Stimulated activated CD4-positive, alpha-beta T cell treated with anti-CD3 and anti-CD28 coated beads, Interleukin-1b, Interleukin-23, amount 100 ng/mL, for 24 hours (primary cell): ENCODE data around the gene EFL1.

ENCODE experiments used
- DNase-seq, 4 experiments: peaks; one replicate each; pipeline ENCODE4 v3.0.0-alpha.2; 2020; ENCODE audit warnings: low read depth in 4 of 4, low spot score in 1 of 4

Gene EFL1

GRCh38 chr15:82168296-82168695 is 94.2 kb downstream of the EFL1 start:
- DNase-seq, result no peak

GRCh38 chr15:82165948-82166376 is 96.6 kb downstream of the EFL1 start:
- no peak for DNase-seq

- no peak for DNase-seq
These were observed 102.6 kb downstream of the EFL1 start for GRCh38 chr15:82159922-82160321.

- DNase-seq, result no peak
These were observed 103.7 kb downstream of the EFL1 start for GRCh38 chr15:82158811-82159210.

- no peak for DNase-seq
These were observed 111.9 kb downstream of the EFL1 start for GRCh38 chr15:82150645-82151044.

- DNase-seq, result no peak
These were observed 115.5 kb downstream of the EFL1 start for GRCh38 chr15:82146990-82147461.

- DNase-seq, result no peak
These were observed 116.0 kb downstream of the EFL1 start for GRCh38 chr15:82146576-82146975.

- no peak for DNase-seq
These were observed 118.8 kb downstream of the EFL1 start for GRCh38 chr15:82143390-82144385.

GRCh38 chr15:82140886-82141285 is 121.6 kb downstream of the EFL1 start:
- DNase-seq, result no peak

GRCh38 chr15:82139823-82140268 is 122.7 kb downstream of the EFL1 start:
- DNase-seq, result no peak

GRCh38 chr15:82138306-82138705 is 124.2 kb downstream of the EFL1 start:
- no peak for DNase-seq

GRCh38 chr15:82137261-82137660 is 125.3 kb downstream of the EFL1 start:
- DNase-seq, result no peak

- DNase-seq, result no peak
These were observed 126.4 kb downstream of the EFL1 start for GRCh38 chr15:82136120-82136519.

GRCh38 chr15:82135638-82136037 is 126.9 kb downstream of the EFL1 start:
- DNase-seq, result no peak

- no peak for DNase-seq
These were observed 128.1 kb downstream of the EFL1 start for GRCh38 chr15:82134461-82134860.

GRCh38 chr15:82133251-82133650 is 129.3 kb downstream of the EFL1 start:
- no peak for DNase-seq

GRCh38 chr15:82132742-82133141 is 129.8 kb downstream of the EFL1 start:
- DNase-seq, result no peak

GRCh38 chr15:82132096-82132495 is 130.4 kb downstream of the EFL1 start:
- DNase-seq, result no peak

GRCh38 chr15:82130248-82130647 is 132.3 kb downstream of the EFL1 start:
- no peak for DNase-seq

GRCh38 chr15:82129761-82130160 is 132.8 kb downstream of the EFL1 start:
- no peak for DNase-seq

GRCh38 chr15:82129149-82129692 is 133.3 kb downstream of the EFL1 start:
- no peak for DNase-seq
